Subcutaneous adipose tissue (tissue), 4 donors: ENCODE measurements around the gene CMTM5. TPM values are rescaled to one million over a fixed set of nuclear protein-coding genes. Genes with fewer than 3 reads are reported as not detected.

Experiments
- total RNA-seq, 4 donors: library from RNA; depleted of rRNA; stranded (reverse); fragments of >200 nt; gene quantifications; one replicate each; pipeline ENCODE4 v1.1.0, GENCODE V29; 2016
- TF ChIP-seq, protein P1 (sequence below): fragments of 450-650 bp; IDR thresholded peaks from one replicate; pipeline ENCODE4 v1.5.1; 2016; ENCODE audit warnings: low read depth, mild to moderate bottlenecking, control low read depth, antibody characterized with exemption, moderate library complexity

CMTM5 gene
- total RNA-seq, 4 donors from 2014 or later: not detected

DNA sequence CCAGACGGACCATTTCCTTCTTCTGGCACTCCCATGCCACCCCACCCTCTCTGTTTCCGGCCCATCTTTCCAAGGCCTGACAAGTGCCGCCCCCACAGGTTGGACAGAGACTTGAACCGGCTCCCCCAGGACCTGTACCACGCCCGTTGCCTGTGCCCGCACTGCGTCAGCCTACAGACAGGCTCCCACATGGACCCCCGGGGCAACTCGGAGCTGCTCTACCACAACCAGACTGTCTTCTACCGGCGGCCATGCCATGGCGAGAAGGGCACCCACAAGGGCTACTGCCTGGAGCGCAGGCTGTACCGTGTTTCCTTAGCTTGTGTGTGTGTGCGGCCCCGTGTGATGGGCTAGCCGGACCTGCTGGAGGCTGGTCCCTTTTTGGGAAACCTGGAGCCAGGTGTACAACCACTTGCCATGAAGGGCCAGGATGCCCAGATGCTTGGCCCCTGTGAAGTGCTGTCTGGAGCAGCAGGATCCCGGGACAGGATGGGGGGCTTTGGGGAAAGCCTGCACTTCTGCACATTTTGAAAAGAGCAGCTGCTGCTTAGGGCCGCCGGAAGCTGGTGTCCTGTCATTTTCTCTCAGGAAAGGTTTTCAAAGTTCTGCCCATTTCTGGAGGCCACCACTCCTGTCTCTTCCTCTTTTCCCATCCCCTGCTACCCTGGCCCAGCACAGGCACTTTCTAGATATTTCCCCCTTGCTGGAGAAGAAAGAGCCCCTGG is 1.2 kb upstream of the CMTM5 start:
- TF ChIP-seq, protein P1, sequence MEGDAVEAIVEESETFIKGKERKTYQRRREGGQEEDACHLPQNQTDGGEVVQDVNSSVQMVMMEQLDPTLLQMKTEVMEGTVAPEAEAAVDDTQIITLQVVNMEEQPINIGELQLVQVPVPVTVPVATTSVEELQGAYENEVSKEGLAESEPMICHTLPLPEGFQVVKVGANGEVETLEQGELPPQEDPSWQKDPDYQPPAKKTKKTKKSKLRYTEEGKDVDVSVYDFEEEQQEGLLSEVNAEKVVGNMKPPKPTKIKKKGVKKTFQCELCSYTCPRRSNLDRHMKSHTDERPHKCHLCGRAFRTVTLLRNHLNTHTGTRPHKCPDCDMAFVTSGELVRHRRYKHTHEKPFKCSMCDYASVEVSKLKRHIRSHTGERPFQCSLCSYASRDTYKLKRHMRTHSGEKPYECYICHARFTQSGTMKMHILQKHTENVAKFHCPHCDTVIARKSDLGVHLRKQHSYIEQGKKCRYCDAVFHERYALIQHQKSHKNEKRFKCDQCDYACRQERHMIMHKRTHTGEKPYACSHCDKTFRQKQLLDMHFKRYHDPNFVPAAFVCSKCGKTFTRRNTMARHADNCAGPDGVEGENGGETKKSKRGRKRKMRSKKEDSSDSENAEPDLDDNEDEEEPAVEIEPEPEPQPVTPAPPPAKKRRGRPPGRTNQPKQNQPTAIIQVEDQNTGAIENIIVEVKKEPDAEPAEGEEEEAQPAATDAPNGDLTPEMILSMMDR: no peak

DNA sequence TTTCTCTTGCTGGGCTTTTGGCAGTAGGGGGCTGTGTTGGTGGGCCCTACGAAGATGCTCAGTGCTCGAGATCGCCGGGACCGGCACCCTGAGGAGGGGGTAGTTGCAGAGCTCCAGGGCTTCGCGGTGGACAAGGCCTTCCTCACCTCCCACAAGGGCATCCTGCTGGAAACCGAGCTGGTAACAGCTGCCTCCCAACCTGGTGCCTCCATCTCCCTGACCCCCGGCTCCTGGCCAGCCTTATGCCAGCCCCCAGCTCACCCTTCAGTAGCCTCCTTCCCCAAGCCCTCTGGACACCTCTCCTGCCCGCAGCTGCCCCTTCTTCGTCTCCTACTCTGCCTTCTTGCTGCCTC is 328 bp downstream of the CMTM5 start:
- TF ChIP-seq, protein P1: no peak

DNA sequence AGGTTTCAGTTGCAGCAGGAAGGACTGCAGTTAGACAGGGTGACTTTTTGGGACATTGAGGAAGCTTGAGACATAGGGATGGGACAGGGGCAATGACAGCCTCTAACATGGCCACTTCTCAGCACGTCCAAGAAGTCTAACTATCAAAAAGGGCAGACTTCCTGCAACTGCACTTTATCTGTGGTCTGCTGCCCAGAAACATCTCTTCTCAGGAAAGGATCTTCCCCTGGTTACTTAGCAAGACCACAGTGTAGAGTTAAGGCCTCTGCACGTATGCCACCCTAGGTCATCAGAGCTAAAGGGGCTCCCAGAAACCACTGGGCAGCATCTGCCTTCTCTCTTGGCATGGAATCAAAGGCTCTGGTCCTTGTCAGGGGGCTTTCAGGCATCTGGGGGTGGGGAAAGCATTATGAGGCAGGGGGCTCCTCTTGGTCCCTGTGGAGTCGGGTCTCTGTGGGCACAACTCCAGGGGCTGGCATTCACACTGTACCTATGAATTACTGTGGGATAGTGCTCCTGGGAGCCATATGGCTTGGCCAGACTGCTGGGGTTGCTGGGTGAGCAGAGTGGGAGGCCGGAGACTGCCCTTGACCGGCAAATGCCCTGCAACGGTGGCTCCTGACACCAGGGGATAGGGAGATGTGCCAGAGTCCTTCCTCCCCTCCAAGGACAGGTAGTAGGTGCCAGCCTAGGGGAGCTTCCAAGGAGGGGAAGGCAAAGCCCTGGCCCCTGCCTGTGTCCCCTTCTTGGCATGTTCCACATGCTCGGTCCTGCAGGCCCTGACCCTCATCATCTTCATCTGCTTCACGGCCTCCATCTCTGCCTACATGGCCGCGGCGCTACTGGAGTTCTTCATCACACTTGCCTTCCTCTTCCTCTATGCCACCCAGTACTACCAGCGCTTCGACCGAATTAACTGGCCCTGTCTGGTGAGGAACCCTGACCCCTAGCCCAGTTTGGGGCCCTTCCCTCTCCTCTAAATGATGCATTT is 1.0 kb downstream of the CMTM5 start:
- TF ChIP-seq, protein P1: no peak

DNA sequence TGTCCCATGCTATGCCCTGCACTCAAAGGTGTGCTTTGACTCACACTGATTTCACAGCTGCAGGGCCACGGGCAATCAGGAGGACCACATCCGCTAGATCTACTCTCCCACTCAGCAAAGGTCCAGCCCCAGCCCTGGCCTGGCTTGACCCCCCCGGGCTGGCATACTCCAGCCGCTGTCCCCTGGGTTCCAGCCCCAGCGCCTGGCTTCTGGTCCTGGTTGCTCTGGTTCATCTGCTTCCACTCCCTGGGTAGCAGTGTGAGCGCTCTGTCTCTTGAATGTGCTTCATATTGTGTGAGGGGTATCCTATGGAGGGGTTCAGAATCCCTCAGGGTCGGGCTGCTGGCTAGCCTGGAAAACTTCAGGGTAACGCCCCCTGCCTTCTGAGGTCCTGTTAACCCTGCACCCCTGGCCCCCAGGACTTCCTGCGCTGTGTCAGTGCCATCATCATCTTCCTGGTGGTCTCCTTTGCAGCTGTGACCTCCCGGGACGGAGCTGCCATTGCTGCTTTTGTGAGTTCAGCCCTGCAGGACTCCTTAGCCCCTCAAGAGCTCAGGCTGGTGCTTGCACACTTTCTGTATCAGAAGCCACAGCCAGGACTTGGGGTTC is 1.9 kb downstream of the CMTM5 start:
- TF ChIP-seq, protein P1: no peak

DNA sequence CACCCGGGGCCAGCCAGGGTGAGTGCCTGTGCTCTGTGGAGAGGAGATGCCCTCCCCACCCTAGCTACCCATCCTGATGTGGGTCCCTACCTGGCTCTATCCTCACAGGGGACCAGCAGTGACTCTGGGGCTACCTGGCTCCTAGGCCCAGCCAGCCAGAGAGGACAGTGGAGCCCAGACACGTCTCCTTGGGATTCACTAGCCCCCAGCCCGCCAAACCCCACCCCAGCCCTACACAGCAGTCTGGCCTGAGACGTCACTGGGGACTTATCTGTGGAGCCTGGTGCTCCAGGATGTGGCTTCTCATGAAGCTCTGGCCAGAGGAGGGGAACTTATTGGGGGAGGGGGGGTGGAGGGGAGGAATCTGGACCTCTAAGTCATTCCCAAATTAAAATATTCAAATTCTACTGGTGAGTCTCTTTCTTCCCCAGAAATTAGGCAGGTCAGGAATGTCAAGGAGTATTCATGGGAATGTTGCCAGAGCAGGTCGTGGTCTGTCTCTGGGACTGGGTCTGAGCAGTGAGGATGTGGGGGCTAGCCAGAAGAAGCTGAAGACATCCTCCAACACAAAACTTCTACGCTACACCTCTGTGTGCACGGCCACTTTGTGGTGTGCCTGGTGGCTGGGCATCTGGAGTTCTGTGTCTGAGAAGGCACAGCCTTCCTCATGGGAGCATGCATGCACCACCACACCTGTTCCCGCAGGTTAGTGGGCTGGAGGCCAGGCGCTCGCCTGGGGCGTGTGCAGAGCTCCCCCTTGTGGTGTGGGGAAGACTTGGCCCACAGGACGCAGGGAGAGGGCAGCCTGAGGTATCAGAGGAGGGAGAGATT is 2.7 kb downstream of the CMTM5 start:
- TF ChIP-seq, protein P1: no peak

DNA sequence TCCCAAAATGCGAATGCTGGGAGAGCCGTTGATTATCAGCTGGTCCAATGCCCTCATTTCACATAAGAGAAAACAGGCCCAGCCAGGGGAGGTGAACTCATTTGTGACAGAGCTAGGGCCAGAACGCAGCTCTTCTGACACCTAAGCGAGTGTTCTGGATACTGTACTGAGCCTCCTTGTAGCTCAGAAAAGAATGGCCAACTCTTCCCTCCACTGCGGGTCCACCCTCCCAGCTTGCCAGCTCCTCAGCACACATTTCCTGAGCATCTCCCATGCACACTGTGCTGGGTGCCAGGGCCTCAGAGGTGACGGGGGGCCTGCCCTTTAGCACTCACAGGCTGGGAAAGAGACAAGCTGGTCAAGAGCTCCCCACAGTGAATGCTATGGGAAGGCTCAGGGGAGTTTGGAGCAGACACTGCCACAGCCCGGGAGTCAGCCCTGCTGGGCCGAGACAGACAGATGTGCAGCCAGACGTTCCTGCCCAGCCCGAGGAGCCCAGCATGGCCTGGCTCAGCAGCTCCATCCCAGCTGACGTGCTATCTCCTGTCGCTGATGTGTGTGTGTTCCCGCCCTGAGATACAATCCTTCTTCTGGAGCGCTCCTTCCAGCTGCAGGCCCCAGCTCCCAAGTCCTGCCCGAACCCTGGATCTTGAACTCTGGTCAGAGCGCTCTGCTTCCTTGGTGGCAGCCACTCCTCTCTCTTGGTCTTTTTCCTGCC is 3.5 kb downstream of the CMTM5 start:
- TF ChIP-seq, protein P1: no peak
